NCI-H1105 (cell line): ENCODE measurements around the gene CHRD.
"Not testable (repeated sequence)": the region's sequence is repeated elsewhere in the genome, so short reads cannot be mapped to it uniquely, and the experiment has no call there.

Source experiments
- DNase-seq: peaks from one replicate; lab custom pipeline; 2025; lab: John Stamatoyannopoulos, UW

CHRD gene

DNA sequence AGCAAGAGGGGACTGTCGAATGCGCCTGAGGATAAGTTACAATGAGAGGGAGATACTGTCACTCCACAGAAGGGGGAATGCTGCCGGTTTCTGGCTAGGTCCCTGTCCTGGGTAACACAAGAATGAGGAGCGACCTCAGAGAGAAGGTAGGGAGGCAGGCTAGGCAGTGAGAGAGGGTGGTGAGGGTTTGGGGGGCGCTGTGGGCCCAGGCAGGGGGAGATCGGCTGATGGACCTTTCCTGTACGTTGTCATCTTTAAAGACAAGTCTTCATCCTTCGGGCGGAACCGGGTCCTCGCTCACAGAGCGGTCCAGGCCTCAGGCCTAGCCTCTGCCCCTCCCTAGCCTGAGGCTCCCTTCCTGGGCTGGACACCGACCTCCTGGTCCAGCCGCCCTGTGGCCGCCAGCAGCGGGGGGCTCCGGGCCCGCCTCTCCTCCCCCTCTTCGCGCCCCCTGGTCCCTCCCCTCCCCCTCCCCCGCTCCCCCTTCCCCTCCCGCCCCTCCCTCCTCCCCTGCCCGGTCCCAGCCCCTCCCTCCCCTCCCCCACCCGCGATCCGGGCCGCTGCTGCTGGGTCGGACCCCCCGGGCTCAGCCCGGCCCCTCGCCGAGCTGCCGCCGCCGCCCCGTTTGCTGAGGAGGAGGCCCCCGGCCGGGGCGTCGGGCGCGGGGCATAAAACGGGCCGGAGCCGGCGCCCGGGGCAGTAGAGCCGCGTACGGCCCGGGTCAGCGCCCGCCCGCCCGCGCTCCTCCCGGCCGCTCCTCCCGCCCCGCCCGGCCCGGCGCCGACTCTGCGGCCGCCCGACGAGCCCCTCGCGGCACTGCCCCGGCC lies at the start of gene CHRD:
Gene CHRD, plus strand, starts transcription at position 697 of the 827 bp plus-strand sequence. CDS start 265 bp downstream, outside the sequence.
- no peak for DNase-seq

DNA sequence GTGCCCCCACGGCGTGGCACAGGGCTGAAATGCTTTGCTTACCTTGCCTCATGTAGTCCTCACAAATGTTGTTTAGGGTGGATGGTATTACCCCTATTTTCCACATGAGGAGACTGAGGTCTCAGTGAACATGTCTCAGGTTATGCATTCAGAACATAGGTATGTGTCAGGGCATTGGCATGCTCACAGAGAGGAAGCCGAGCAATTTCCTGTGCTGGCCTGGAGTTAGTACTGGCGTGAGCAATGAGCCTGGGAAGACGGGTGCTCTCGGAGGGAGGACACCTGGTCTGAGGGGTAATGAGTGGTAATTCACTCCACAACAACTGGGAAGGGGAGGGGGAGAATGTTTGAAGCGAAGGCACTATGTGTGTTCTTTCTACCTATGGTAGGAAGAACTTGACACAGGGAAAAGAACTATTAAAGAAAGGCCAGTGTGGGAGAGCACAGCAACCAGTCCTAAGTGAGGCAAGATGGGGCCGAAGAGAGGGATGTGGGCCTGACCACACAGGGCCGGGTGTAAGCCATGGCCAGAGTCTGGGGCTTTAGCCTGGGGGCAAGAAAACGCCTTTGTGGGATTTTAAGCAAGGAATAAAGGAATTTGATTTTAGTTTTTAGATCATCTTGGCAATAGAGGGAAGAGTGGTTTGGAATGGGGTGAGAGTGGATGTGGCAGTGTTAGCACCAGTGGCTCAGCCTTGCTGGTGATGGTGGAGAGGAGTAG lies 47.3 kb upstream of the CHRD start:
- DNase-seq, result no peak

DNA sequence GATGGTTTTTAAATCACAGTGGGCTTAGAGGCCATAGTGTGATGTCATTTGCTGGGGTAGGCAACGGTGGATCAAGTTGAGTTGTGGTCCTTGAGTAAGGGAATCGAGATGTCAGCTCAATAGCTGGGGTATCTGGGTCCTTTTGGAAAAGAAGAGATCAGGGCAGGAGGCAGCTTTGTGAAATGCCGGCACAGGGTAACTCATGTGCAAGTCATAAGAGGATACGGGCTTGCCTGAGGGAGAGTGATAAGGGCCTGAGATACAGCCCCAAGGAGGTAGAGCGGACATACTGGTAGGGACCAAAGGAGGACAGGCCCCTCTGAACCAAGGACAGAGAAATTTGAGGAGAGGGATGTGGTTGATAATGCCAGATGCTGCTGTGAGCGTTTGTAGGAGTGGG lies 46.7 kb upstream of the CHRD start:
- no peak for DNase-seq

DNA sequence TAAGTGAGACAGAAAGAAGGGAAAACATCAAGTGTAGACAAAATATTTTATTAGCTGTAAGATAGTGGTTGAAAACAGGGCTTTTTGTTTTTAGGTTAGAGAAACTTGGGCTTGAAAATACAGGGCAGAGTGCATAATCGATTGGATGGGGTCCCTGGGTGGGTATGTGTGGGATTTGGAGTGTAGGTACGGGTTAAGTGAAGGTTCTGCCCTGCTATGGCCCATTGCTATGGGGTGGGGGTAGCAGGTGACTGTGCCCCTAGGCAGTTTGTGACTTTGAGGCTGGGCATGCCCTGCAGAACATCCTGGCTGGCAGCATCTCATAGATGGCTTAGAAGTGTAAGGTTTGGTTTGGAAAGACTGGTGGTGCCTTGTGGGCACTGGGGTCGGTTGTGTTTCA lies 46.2 kb upstream of the CHRD start:
- DNase-seq, result no peak

DNA sequence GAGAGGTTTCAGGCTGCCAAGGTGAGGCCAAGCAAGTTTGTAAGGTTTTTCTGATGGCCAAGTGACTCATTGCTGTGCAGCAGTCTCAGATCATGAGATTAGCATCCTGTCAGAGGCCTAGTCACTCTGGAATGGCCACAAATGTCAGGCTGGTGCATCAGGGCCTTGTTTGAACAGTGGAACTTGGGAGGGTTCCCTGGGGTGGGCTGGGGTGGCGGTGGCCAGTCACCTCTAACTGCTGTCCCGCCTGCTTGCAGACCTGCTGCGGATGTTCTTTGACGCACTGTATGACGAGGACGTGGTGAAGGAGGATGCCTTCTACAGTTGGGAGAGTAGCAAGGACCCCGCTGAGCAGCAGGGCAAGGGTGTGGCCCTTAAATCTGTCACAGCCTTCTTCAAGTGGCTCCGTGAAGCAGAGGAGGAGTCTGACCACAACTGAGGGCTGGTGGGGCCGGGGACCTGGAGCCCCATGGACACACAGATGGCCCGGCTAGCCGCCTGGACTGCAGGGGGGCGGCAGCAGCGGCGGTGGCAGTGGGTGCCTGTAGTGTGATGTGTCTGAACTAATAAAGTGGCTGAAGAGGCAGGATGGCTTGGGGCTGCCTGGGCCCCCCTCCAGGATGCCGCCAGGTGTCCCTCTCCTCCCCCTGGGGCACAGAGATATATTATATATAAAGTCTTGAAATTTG lies 45.2 kb upstream of the CHRD start:
- DNase-seq, result no peak

DNA sequence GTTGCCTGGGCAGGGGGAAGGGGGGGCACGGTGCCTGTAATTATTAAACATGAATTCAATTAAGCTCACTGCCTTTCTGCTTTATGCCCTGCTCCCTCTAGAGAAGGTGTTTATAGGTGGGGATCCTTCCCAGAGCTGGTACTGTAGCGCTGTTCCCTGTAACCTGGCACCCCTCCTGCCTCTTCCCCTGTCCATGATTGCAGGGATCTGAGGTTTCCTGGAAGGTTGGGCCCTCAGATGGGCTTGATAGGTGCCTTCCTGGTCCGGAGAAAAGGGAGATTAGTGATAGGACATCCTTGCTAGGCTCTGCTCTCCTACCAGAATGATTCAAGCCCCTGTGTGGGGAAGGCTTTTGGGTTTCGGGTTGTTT lies 44.6 kb upstream of the CHRD start:
- peak; percentile 42 for DNase-seq

DNA sequence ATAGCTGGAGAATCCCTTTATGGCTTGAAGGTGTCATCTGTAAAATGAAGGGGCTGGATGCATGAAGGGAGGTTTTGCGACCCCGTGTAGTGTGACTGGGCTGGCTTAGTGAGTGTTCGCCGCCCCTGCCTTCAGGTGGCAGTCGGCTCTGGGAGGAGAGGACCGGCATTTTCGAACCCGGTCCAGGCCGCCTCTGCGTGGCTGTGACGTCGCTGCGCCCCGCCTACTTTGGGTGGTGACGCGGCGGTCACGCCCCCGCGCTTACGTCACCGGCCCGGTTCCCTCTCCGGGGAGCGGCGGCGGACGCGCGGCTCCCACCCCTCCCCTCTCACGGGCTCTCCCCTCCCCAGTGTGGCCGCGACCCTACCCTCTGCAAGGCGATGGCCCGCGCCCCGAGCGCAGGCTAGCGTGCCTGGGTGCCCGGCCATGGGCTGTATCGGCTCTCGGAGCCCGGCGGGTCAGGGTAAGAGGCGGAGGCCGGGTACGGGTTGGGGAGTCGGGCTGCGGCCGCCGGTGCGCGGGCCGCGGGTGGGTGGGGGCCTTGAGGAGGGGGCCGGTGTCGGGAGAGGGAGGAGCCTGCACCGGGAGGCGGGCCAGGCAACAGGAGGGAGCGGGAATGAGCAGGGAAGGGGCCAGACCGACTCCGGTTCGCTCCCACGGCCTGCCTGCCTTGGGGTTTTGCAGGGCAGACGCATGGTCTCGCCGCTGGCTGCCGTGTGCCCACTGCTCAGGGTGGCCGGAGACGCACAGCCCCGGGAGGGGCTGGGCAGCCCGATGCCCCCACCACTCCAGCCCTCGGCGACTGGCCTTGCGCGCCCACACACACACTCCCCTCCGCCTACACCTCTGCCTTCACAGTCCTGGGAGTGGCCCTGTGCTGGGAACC lies 44.0 kb upstream of the CHRD start:
- peak; percentile 89 for DNase-seq

DNA sequence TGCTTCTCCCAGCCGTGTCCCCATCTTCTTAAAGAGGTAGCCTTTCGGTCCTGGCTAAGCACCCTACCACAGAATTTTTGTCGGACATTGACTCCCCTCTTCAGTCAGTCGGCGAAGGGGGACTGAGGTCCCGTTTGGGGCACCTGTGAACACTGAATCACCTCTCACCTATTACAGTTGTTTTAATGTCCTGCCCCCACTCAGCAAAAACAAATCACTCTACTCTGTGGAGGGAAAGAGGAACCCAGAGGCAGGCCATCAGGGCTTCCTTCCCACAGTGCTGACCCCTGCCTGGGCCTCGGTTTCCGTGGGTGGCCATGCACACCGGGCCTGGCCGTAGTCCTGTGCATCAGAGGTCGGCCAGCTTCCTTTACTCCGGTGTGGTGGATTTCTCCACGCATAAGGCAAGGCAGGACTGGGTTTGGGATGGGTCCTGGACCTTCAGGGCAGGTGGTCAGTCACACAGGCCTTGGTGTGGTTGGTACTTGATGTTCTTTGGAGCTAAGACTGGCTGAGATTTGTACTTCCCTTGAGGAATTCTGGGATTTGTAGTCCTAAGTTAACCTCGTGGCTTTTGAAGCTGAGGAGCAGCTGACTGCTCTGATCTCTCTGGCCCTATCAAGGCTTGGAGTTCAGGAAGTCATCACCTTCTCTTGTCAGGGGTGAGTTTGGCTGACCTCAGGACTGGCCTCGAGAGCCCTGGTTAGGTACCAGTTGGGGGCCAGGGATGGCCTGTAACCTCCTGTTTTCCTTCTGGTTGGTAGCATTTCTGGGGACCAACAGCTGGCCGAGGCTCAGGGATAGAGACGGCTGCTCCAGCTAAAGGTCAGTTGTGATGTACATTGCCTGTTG lies 43.1 kb upstream of the CHRD start:
- no peak for DNase-seq

DNA sequence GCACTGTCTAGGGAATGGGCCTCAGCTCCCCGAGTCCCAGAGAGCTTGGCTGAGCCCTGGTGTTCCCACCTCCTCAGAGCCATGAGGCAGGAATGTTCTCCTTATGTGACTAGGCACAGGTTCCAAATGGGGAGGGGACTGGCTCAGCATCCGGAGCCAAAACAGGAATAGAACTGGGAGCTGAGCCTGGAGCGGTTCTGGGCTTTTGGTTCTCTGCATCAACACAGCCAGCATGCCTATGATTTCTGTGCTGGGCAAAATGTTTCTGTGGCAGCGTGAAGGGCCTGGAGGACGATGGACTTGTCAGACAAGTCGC lies 42.5 kb upstream of the CHRD start, which contains the start of gene FAM131A:
Gene FAM131A, plus strand, starts transcription at position 202 of the 316 bp plus-strand sequence. Its CDS starts 31 bp downstream, at position 233.
- no peak for DNase-seq

DNA sequence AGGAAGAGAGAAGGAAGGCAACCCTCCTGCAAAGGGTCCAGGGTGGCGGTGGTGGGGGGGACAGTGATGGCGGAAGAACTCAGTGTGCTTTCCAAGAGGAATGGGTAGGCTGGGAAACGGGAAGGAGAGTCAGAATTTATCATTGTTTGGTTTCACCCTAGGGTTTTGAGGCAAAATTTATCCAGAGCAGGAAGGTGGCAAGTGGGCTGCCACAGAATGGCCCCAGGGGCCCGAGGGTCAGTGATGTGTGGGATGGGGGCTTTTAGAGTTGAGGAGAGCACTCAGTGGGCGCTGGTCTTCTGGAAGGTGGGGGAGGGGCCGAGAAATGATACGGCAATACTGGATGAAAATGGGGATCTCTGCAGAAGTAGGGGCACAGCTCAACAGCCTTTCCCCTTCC lies 41.9 kb upstream of the CHRD start:
- DNase-seq, result no peak

DNA sequence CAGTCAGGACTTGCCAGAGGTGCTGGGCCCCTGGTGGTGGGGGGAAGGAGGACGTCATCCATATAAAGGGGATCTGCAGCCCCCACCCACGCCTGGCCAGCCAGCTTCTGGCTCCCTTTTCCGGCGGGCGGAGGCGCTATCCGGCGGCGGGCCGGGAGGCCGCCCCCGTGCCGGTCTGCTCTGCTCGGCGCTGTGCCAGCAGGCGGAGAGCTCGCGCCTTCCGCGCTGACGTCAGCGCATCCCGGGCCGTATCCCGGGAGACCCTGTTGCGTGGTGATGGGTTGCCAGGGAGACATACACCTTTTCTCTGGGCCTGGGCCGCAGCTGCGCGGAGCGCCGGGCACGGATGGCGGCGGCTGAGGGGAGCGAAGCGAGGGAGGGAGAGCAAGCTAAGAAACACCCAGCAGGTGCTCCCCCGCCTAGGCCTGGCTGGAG lies 41.3 kb upstream of the CHRD start:
- peak; percentile 98 for DNase-seq

DNA sequence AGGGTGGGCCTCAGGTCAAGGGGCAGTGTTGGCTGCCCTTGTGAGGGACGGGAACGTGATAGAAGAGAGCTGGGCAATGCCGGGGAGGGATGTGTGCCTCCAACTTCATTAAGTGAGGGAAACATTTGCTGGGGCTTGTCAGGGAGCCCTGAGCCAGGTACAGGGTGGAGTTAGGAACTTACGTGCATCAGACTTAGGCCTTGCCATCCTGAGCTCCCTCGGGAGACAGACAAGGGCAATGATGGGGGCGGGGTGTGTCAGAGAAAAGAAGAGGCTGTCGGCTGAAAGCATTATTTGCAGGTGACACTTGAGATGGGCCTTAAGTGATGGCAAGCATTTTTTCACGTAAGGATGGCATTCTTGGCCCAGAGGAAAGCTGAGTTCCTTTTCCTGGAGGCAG lies 40.9 kb upstream of the CHRD start:
- DNase-seq, result peak; percentile 82

DNA sequence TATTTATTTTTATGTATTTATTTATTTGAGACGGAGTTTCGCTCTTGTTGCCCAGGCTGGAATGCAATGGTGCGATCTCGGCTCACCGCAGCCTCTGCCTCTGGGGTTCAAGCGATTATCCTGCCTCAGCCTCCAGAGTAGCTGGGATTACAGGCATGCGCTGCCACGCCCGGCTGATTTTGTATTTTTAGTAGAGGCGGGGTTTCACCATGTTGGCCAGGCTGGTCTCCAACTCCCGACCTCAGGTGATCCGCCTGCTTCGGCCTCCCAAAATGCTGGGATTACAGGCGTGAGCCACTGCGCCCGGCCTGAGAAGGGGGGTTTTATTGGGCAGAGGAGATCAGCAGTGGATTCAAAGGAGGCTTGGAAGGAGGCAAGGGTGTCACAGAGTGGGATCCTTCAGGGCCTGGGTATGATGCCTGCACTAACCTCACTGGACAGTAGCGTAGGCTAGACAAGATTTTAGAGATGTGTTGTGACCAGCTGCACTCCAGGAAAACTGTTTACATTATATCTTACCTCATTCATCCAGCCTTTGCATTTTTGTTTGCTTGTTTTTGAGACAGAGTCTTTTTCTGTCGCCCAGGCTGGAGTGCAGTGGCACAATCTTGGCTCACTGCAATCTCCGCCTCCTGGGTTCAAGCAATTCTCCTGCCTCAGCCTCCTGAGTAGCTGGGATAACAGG lies 40.3 kb upstream of the CHRD start:
- DNase-seq, result not testable (repeated sequence)

DNA sequence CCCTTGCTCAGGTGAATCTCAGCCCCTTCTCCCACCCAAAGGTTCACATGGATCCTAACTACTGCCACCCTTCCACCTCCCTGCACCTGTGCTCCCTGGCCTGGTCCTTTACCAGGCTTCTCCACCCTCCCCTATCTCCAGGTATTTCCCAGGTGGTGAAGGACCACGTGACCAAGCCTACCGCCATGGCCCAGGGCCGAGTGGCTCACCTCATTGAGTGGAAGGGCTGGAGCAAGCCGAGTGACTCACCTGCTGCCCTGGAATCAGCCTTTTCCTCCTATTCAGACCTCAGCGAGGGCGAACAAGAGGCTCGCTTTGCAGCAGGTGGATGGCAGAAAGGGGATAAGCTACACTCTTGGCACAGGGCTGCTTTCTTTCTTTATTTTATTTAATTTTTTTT lies 37.9 kb upstream of the CHRD start:
- no peak for DNase-seq

DNA sequence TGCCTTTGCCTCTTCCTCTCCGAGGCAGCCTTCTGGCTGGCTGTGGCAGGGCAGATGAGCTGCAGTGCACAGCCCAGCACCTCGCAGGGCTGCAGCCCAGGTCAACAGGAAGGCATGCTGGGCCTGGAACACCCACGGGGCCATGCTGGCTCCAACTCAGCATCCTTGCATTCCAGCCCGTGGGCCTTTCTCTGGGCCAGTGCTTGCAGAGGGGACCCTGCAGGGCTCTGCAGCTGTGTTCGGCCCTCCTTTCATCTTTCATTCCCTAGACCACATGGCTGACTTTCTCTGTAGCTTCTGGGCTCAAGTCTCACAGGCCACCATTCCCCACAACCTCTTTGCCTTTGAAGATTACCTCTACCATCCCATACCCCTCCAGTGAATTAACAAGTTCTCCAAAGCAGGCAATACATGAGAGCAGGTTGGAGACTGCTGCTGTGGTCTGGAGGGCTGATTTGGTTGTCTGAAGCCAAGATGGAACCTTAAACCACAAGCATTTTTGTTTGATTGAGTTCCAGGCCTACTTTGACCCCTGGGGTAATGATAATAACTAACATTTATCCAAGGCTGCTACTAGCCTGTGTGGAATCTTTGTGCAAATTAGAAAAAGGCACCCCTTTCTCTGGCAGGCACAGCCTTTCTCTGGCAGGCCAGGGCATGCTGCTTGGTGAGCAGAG lies 36.5 kb upstream of the CHRD start:
- DNase-seq, result no peak

DNA sequence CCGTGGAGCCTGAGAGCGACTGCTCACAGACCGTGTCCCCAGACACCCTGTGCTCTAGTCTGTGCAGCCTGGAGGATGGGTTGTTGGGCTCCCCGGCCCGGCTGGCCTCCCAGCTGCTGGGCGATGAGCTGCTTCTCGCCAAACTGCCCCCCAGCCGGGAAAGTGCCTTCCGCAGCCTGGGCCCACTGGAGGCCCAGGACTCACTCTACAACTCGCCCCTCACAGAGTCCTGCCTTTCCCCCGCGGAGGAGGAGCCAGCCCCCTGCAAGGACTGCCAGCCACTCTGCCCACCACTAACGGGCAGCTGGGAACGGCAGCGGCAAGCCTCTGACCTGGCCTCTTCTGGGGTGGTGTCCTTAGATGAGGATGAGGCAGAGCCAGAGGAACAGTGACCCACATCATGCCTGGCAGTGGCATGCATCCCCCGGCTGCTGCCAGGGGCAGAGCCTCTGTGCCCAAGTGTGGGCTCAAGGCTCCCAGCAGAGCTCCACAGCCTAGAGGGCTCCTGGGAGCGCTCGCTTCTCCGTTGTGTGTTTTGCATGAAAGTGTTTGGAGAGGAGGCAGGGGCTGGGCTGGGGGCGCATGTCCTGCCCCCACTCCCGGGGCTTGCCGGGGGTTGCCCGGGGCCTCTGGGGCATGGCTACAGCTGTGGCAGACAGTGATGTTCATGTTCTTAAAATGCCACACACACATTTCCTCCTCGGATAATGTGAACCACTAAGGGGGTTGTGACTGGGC lies 35.1 kb upstream of the CHRD start:
- DNase-seq, result no peak

DNA sequence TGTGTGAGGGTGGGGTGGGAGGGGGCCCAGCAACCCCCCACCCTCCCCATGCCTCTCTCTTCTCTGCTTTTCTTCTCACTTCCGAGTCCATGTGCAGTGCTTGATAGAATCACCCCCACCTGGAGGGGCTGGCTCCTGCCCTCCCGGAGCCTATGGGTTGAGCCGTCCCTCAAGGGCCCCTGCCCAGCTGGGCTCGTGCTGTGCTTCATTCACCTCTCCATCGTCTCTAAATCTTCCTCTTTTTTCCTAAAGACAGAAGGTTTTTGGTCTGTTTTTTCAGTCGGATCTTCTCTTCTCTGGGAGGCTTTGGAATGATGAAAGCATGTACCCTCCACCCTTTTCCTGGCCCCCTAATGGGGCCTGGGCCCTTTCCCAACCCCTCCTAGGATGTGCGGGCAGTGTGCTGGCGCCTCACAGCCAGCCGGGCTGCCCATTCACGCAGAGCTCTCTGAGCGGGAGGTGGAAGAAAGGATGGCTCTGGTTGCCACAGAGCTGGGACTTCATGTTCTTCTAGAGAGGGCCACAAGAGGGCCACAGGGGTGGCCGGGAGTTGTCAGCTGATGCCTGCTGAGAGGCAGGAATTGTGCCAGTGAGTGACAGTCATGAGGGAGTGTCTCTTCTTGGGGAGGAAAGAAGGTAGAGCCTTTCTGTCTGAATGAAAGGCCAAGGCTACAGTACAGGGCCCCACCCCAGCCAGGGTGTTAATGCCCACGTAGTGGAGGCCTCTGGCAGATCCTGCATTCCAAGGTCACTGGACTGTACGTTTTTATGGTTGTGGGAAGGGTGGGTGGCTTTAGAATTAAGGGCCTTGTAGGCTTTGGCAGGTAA lies 34.3 kb upstream of the CHRD start:
- peak; percentile 12 for DNase-seq
